Stimulated activated CD8-positive, alpha-beta memory T cell treated with anti-CD3 and anti-CD28 coated beads, Interleukin-2, amount 100 ng/mL, for 1 hour (primary cell): Measurements from ENCODE around the gene DSCAML1.

ENCODE experiments used
- DNase-seq, 2 donors: peaks; one replicate each; pipeline ENCODE4 v3.0.0-alpha.2; 2020; ENCODE audit warnings: low read depth in 2 of 2

The DSCAML1 gene

DNA sequence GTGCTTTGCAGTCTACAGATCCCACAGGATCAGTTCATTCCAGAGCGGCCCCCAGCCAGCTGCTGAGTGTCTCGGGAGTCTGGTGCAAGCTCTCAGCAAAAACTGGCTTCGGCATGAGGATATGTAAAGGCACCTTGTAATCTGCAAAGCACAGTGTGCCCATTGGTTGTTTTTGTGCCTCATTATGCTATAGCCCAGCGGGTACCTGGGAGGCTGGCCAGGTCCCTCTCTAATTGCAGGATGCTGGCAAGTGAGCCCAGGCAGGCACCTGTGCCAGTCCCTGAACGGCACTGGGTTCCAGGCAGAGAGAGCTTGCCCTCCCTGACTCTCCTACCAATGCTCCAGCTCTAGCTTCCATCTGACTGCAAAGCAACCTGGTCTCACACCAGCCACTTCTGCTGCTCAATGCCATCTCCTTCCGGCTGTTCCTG, 128.7 kb downstream of the DSCAML1 start:
- DNase-seq, result no peak

DNA sequence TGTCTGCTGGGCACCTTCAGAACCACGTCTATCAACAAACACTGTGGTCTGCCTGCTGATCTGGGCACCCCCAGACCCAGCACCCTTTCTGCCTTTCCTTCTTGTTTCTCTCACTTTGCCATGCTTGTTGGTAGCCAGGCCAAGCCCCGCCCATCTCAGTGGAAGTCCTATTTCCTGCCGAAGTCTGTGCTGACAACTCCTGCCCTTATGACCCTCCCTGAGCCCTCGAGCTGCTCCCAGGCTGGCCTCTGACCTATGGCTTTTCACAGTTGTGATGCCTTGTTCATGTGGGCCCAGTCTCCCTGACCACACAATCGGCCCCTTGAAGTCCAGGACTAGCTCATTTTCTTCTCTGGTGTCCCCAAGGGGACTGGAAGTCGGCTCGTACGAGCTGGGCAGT, 132.1 kb downstream of the DSCAML1 start:
- no peak for DNase-seq

DNA sequence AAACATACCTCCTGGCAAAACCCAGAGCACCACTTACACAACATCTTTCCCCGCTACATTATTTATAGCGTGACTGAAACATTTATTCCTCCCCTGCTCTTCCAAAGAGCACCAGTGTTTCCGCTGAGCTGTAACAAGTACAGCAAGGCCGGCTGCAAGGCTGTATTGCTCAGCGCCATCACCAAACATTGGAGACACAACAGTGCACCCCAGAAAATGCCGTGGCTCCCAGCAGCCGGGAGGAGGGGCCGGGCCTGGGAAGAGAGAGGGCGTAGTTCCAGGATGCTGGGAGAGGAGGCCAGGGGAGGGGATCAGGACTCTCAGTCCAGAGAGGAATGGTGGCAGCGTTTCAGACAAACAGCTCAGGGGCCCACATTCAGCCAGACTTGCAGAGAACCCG, 133.2 kb downstream of the DSCAML1 start:
- no peak for DNase-seq

GRCh38 chr11:117663414-117663813, 133.6 kb downstream of the DSCAML1 start:
- DNase-seq, result no peak

- DNase-seq, result no peak
Observed at GRCh38 chr11:117662671-117663269, 134.2 kb downstream of the DSCAML1 start.

- DNase-seq, result no peak
Observed at GRCh38 chr11:117662255-117662654, 134.8 kb downstream of the DSCAML1 start.

DNA sequence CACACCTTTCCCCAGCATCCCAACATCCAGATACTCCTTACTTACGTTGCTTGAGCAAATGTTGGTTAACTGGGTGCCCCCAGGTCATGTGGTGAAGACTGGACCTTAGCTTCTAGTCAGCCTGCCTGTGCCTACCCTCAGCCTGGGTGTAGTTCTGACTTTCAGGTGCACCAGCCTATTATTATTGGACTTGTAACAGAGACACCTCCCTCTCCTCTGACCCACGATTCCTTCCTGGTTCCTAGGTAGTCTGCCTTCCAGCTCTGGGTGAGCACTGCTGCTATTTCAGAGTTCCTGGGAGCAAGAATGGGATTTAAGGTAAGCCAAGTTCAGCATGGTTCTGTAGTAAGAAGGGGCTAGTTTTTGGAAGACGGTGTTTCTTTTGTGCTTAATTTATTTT, 138.2 kb downstream of the DSCAML1 start:
- DNase-seq, result no peak

DNA sequence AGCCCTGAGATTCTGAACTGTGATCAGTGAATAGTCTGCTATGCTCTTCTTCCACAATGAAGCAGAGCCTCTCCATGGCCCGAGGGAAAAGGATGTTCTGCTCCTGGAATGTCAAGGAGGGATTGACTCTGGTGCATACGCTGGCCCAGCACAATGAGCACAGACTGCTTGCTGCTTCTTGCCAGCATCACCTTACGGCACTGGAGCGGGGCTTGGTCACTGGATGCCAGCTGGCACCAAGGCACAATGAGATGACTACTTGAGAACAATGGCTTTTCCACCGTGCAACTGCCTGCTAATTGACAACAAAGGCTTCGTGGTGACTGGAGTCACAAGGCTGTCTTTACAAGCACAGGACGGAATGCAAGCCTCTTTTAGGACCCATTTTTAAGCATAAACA, 139.2 kb downstream of the DSCAML1 start:
- DNase-seq, result no peak

DNA sequence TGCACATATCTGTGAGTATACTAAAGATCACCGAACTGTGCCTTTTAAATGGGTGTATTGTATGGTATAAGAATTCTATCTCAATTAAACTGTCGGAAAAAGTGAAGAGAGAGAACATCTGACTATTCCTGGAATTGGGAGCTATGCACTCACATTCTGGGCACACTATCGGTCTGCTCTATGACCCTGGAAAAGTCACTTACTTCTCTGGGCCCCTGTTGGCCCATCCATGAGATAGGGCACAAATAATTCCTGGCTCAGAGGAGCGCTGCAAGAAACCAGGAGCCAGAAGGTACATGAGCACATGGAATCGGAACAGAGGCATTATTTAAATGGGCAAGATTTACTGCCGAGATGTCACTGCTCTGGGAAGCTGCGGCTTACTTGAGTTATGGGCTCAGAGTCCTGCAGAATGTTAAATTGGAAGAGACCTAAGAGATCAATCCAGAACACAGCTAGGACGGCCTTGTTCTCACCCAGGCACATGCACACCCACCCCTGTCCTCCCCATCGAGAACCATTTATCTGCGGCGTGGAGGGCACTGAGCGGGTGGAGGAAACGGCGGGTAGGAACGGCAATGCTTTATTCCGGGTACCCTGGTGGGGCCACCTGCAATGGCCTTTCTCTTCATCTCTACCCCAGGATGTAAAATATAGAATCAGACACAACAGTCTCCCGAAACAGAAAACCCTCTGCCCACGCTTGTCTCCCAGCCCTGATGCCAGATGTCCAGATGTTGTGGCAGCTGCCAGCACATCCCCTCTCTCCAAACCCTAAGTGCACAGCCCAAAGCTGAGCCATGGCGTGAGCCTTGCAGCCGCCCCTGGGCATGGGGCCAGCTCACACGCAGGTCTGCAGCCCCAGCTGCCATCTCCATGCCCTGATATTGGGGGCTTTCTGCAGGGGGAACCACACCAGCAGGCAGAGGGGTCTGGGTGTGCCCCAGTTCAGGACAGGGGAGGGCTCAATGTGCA, 142.4 kb downstream of the DSCAML1 start:
- DNase-seq, result no peak

- no peak for DNase-seq
Observed at GRCh38 chr11:117652521-117652920, 144.5 kb downstream of the DSCAML1 start.

DNA sequence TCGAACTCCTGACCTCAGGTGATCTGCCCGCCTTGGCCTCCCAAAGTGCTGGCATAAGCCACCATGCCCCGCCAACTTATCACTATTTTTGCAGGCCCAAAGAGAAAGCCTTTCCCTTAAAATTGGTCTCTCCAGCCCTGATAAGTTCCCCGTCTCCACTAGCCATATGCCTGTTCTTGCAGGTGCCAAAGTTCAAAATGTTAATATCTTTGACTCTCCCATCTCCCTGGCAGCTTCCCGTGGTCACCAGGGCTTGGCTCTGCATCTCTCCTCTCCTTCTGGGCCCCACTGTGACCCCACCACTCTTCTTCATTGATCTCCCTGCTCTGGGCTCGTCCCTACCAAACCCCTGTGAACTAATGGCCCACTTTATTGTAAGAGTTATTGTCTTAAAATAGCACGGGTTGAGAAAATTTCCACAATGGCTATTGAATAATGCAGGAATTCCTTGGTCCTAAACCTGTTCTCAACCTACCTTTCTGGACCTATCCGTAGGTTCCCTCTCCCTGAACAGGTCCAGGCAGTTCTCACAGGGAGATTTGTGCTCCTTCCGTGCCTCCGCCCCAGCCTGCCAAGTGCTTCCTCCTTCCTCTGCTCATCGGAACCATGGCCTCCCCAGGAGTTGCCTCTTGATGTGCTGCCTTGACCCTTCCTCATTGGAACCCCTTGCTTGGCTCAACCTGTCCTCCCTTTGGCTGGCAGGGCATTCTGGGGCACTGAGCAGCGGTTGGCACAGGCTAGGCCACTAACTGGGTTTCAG, 147.5 kb downstream of the DSCAML1 start:
- no peak for DNase-seq

DNA sequence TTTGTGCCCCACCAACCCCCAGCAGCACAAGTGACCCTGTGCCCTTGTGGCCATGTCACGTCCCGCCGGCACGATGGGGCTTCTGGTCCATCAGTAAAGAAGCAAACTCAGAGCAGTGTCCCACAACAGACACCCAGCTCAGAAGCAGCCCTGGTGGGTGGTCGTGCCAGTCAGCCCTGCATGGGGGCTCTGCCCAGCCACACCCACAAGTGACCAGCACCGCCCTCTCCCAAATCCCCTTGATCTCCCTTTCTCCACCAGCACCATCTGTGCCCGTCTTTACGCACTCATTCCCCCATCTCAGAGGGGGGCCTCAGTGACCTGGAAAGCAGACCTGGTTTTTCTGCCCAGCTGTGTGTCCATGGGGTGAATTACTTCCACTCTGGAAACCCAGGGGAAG, 149.1 kb downstream of the DSCAML1 start:
- DNase-seq, result no peak

DNA sequence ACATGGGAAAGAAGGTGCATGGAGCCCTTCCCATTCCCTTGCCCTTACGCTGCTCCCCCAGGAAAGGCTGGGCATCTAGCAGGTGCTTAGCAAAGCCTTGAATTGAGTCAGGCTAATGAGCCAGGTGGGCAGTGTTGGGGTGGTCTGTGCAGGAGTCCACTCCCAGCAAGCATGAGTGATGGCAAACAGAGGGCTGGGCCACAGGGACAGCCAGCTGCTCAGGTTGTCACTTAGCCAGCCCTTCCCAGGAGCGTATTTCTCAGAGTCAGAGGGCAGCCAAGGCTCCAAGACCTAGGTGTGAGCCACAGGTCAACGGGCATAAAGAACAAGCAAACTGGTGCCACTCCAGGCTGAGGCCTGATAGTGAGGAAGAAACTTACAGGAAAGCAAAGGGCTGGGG, 149.8 kb downstream of the DSCAML1 start:
- DNase-seq, result no peak

DNA sequence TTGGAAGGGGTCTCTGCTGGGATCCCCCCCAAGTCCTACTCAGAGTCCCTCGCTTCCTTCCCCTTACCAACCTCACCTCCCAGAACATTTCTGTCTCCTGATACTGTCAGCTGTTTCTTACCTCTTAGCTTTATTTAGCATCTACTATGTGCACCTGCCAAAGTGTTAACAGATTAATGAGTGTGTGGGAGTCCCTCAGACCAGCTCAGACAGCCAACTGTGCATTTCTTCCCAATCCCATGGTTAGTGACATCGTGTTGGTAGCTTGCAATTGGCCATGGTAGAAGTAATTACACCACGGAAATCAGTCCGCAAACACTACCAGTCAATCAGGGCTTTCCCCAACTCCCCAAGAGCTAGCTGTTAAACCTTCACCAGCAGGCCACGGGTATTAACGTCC, 150.6 kb downstream of the DSCAML1 start:
- no peak for DNase-seq

GRCh38 chr11:117644403-117645155, 152.4 kb downstream of the DSCAML1 start:
- DNase-seq, result no peak

GRCh38 chr11:117643606-117644300, 153.3 kb downstream of the DSCAML1 start:
- no peak for DNase-seq

GRCh38 chr11:117642835-117643234, 154.2 kb downstream of the DSCAML1 start:
- no peak for DNase-seq

- no peak for DNase-seq
Observed at GRCh38 chr11:117642396-117642795, 154.6 kb downstream of the DSCAML1 start.

DNA sequence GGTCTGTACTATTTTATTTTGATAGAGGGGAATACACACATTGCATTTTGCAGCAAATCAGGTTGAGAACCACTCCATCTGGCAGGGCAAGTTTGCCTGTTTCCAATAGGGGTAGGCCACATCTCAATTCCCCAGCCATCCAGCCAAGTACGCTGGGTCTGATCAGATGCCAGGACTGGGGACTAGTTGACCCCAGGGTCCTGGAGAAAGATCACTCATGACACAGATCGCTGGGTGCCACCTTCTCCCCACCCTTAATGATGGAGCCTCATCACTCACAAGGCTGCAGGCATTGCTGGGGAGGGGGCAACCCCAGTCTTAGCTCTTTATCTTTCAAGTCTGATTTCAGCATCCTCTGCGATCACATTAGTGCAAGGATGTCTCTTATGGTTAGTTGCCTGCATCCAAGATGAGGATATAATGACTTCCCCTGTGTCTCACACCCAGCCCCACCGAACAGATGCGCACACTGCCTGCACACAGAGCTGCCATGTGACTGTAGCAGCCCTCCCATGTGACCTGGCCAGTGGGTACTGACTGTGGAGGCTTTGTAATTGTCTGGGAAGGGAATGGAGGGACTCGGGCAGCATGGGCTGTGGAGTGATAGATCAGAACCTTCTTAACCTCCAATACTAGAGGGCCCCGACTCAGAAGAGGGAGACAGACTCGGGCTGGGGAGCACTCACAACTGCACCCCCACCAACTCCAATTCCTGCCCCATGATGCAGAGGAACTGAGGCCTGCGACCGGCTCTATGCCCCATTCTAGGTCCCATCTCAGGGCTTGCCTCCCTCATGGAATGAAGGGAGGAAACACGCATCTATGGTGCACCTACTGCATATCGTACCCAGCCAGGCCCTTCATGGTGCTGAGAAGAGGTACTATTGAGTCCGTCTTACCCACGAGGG, 155.8 kb downstream of the DSCAML1 start:
- DNase-seq, result no peak

- no peak for DNase-seq
Observed at GRCh38 chr11:117640041-117640440, 157.0 kb downstream of the DSCAML1 start.
